ENCODE measurements around the gene ATRNL1. TPM values are rescaled to one million over a fixed set of nuclear protein-coding genes. Genes with fewer than 3 reads are reported as not detected.
A peak's percentile ranks its signal among the peaks of the same experiment; 100 is the strongest.

Gene ATRNL1
- total and polyA plus RNA-seq, 4 donors = 11.7 to 180 (median 38.5) TPM

DNA sequence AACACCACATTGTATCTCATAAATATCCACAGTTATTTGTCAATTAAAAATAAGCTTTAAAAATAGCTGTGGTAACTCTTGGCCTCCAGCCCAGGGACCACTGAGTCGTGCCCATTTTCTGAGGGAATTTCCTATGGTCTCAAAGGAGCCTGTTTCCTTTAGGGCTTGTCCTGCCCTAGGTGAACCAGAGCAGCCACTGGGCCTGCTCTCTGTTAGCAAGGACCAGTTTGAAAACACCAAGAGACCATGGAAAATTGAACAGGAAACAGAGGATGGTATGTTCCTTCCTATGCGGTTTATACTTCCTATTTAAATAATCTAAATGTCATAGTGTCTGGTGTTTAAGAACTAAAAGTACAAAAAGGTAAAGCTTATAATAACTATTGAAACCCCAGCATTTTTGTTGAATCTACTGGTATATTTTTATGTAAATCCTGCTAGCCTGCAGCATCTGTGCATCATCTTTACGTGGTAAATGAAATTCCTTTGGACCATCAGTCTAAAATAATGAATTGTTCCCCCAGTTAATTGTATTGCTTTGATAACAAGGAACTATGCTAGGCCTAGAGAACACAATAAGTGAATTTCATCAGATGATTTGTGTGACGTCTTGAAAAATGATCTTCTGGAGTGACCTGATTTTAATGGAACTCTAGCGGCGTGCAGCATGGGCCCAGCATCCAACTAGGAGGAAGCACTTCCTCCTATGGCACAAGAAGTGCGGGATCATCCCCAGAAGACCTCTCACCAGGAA lies 846.1 kb downstream of the ATRNL1 start:
- WGBS (ENCODE audit: insufficient coverage) = 88% methylated on average over 4 of the region's 7 CpGs
- Histone ChIP-seq H3K4me3 (ENCODE audit: low read depth, low read length) (no peak overlapping the region), H3K27ac (ENCODE audit: low read depth, low read length) (no peak overlapping the region), H3K9me3 (ENCODE audit: control insufficient read depth, insufficient read depth, low read length) (no peaks in the 10 kb centered on the region), H3K4me1 (ENCODE audit: control insufficient read depth, insufficient read depth, low read length) (no peaks in the 10 kb centered on the region), H3K36me3 (ENCODE audit: control insufficient read depth, insufficient read depth, low read length) (no peaks in the 10 kb centered on the region), H3K27me3 (ENCODE audit: control insufficient read depth, insufficient read depth, low read length) (no peaks in the 10 kb centered on the region)
- no peak for DNase-seq (ENCODE audit: low read depth in 4 of 6, low spot score in 6 of 6)

DNA sequence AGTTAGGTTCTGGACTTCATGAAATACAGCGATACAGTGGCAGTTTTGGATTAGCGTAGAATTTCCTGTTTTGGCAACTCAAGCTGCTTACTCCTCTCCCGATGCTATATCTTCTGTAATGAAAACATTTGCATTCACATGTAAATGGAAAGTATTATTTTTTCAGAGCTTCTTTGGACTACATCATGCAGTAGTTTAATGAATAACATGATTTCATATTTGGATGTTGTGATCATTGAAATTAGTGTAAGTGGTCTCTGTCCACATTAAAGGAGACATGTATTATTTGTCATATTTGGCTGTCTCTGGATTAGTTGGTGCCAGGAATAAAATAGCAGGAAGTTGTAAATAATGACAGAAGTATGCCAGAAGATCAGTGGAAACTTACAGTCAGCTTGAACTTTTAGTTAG lies 848.2 kb downstream of the ATRNL1 start:
- H3K36me3 ChIP-seq (ENCODE audit: control insufficient read depth, insufficient read depth, low read length) = no peaks in the 10 kb centered on the region
- H3K27me3 ChIP-seq (ENCODE audit: control insufficient read depth, insufficient read depth, low read length) = no peaks in the 10 kb centered on the region
- no peak overlapping the region for H3K4me3 ChIP-seq (ENCODE audit: low read depth, low read length)
- H3K9me3 ChIP-seq (ENCODE audit: control insufficient read depth, insufficient read depth, low read length) = no peaks in the 10 kb centered on the region
- H3K4me1 ChIP-seq (ENCODE audit: control insufficient read depth, insufficient read depth, low read length) = no peaks in the 10 kb centered on the region
- WGBS (ENCODE audit: insufficient coverage) = no CpG with 5 or more reads among the region's 3 CpGs
- DNase-seq (ENCODE audit: low read depth in 4 of 6, low spot score in 6 of 6) = no peak
- H3K27ac ChIP-seq (ENCODE audit: low read depth, low read length) = no peak overlapping the region

- WGBS (ENCODE audit: insufficient coverage) = 87% methylated on average over 4 of the region's 4 CpGs
- no peaks in the 10 kb centered on the region for H3K36me3 ChIP-seq (ENCODE audit: control insufficient read depth, insufficient read depth, low read length)
- H3K4me3 ChIP-seq (ENCODE audit: low read depth, low read length) = no peak overlapping the region
- H3K9me3 ChIP-seq (ENCODE audit: control insufficient read depth, insufficient read depth, low read length) = no peaks in the 10 kb centered on the region
- DNase-seq (ENCODE audit: low read depth in 4 of 6, low spot score in 6 of 6) = no peak
- H3K4me1 ChIP-seq (ENCODE audit: control insufficient read depth, insufficient read depth, low read length) = no peaks in the 10 kb centered on the region
- H3K27ac ChIP-seq (ENCODE audit: low read depth, low read length) = no peak overlapping the region
- H3K27me3 ChIP-seq (ENCODE audit: control insufficient read depth, insufficient read depth, low read length) = no peaks in the 10 kb centered on the region
Observed at GRCh38 chr10:115942101-115942500, 848.9 kb downstream of the ATRNL1 start.

DNA sequence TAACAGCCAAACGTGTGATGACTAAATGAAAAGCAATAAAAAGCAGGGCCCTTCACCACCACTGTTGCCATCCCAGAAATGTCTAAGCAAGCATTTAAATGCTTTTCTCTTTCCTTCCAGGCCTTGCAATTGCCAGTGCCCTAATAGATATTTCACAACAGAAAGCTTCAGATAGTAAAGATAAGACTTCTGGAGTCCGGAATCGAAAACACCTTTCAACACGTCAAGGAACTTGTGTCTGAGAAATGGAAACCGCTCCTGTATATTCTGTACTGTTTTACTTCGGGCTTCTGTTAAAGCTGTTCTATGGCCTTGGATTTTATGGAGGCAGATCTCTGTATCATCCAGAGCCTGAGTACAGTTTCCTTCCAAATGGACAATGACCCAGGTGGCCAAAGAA lies 851.4 kb downstream of the ATRNL1 start:
- Histone ChIP-seq H3K36me3 (ENCODE audit: control insufficient read depth, insufficient read depth, low read length) (peaks cover 3% of the 10 kb centered on the region), H3K27ac (ENCODE audit: low read depth, low read length) (no peak overlapping the region), H3K27me3 (ENCODE audit: control insufficient read depth, insufficient read depth, low read length) (no peaks in the 10 kb centered on the region), H3K4me3 (ENCODE audit: low read depth, low read length) (no peak overlapping the region), H3K9me3 (ENCODE audit: control insufficient read depth, insufficient read depth, low read length) (no peaks in the 10 kb centered on the region), H3K4me1 (ENCODE audit: control insufficient read depth, insufficient read depth, low read length) (no peaks in the 10 kb centered on the region)
- WGBS (ENCODE audit: insufficient coverage) = 88% methylated on average over 4 of the region's 6 CpGs
- no peak for DNase-seq (ENCODE audit: low read depth in 4 of 6, low spot score in 6 of 6)

GRCh38 chr10:115945701-115946445 lies 852.7 kb downstream of the ATRNL1 start:
- H3K36me3 ChIP-seq (ENCODE audit: control insufficient read depth, insufficient read depth, low read length) = peaks cover 3% of the 10 kb centered on the region
- no peaks in the 10 kb centered on the region for H3K4me1 ChIP-seq (ENCODE audit: control insufficient read depth, insufficient read depth, low read length)
- no peak overlapping the region for H3K27ac ChIP-seq (ENCODE audit: low read depth, low read length)
- WGBS (ENCODE audit: insufficient coverage) = no CpG with 5 or more reads among the region's 3 CpGs
- no peaks in the 10 kb centered on the region for H3K27me3 ChIP-seq (ENCODE audit: control insufficient read depth, insufficient read depth, low read length)
- no peaks in the 10 kb centered on the region for H3K9me3 ChIP-seq (ENCODE audit: control insufficient read depth, insufficient read depth, low read length)
- no peak for DNase-seq (ENCODE audit: low read depth in 4 of 6, low spot score in 6 of 6)
- no peak overlapping the region for H3K4me3 ChIP-seq (ENCODE audit: low read depth, low read length)

DNA sequence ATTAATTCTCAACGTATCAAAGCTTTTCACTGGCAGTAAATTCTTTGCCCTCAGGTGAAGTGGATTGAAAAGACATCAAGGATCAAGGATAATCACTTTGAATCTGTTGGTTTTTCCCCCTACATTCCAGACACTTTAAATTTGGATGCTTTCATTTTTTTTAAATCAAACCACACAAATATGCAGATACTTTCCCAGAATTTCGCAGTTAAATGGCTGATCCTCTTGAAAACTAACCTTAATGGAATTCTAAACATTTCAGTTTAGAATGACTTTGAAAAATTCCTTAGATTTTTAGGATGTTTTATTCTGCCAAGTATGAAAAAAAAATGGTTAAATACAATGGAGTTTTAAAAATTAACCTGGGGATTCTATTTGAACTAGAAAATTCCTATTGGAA lies 853.9 kb downstream of the ATRNL1 start:
- no peaks in the 10 kb centered on the region for H3K9me3 ChIP-seq (ENCODE audit: control insufficient read depth, insufficient read depth, low read length)
- H3K36me3 ChIP-seq (ENCODE audit: control insufficient read depth, insufficient read depth, low read length) = peaks cover 3% of the 10 kb centered on the region
- H3K4me3 ChIP-seq (ENCODE audit: low read depth, low read length) = no peak overlapping the region
- DNase-seq (ENCODE audit: low read depth in 4 of 6, low spot score in 6 of 6) = no peak
- H3K4me1 ChIP-seq (ENCODE audit: control insufficient read depth, insufficient read depth, low read length) = no peaks in the 10 kb centered on the region
- no peak overlapping the region for H3K27ac ChIP-seq (ENCODE audit: low read depth, low read length)
- 100% methylated on average over 1 of the region's 2 CpGs for whole genome bisulfite sequencing (ENCODE audit: insufficient coverage)
- no peaks in the 10 kb centered on the region for H3K27me3 ChIP-seq (ENCODE audit: control insufficient read depth, insufficient read depth, low read length)

GRCh38 chr10:115948465-115948864 lies 855.3 kb downstream of the ATRNL1 start:
- Histone ChIP-seq H3K4me1 (ENCODE audit: control insufficient read depth, insufficient read depth, low read length) (no peaks in the 10 kb centered on the region), H3K27me3 (ENCODE audit: control insufficient read depth, insufficient read depth, low read length) (no peaks in the 10 kb centered on the region), H3K9me3 (ENCODE audit: control insufficient read depth, insufficient read depth, low read length) (no peaks in the 10 kb centered on the region), H3K36me3 (ENCODE audit: control insufficient read depth, insufficient read depth, low read length) (peaks cover 3% of the 10 kb centered on the region), H3K27ac (ENCODE audit: low read depth, low read length) (no peak overlapping the region), H3K4me3 (ENCODE audit: low read depth, low read length) (no peak overlapping the region)
- no CpG with 5 or more reads among the region's 1 CpG for WGBS (ENCODE audit: insufficient coverage)
- peak in 2 of 6 donors; percentile 33 to 71 for DNase-seq (ENCODE audit: low read depth in 4 of 6, low spot score in 6 of 6)

GRCh38 chr10:115949282-115949844 lies 856.2 kb downstream of the ATRNL1 start:
- peaks cover 1% of the 10 kb centered on the region for H3K4me1 ChIP-seq (ENCODE audit: control insufficient read depth, insufficient read depth, low read length)
- 97% methylated on average over 7 of the region's 9 CpGs for WGBS (ENCODE audit: insufficient coverage)
- H3K36me3 ChIP-seq (ENCODE audit: control insufficient read depth, insufficient read depth, low read length) = peaks cover 3% of the 10 kb centered on the region
- no peaks in the 10 kb centered on the region for H3K27me3 ChIP-seq (ENCODE audit: control insufficient read depth, insufficient read depth, low read length)
- H3K9me3 ChIP-seq (ENCODE audit: control insufficient read depth, insufficient read depth, low read length) = no peaks in the 10 kb centered on the region
- no peak overlapping the region for H3K27ac ChIP-seq (ENCODE audit: low read depth, low read length)
- DNase-seq (ENCODE audit: low read depth in 4 of 6, low spot score in 6 of 6) = no peak
- H3K4me3 ChIP-seq (ENCODE audit: low read depth, low read length) = no peak overlapping the region

DNA sequence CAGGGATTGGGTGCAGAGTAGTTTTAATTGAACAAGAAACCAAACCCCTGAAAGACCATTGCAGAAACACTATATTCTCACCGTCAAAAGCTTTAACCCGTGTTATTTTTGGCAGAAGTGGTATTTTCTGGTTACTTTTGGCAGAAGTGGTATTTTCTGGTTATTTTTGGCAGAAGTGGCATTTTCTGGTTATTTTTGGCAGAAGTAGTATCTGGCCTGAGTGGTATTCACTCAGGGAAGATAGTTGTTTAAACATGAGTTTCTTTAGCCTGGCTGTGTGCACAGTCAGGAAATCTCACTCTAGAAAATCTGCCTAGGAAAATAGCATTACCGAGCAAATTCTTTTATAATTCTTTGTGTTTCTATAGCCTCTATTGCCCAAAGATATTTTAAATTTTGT lies 857.2 kb downstream of the ATRNL1 start:
- peaks cover 3% of the 10 kb centered on the region for H3K36me3 ChIP-seq (ENCODE audit: control insufficient read depth, insufficient read depth, low read length)
- H3K4me1 ChIP-seq (ENCODE audit: control insufficient read depth, insufficient read depth, low read length) = peaks cover 4% of the 10 kb centered on the region
- no peak overlapping the region for H3K4me3 ChIP-seq (ENCODE audit: low read depth, low read length)
- WGBS (ENCODE audit: insufficient coverage) = no CpG with 5 or more reads among the region's 3 CpGs
- no peak overlapping the region for H3K27ac ChIP-seq (ENCODE audit: low read depth, low read length)
- no peaks in the 10 kb centered on the region for H3K27me3 ChIP-seq (ENCODE audit: control insufficient read depth, insufficient read depth, low read length)
- no peaks in the 10 kb centered on the region for H3K9me3 ChIP-seq (ENCODE audit: control insufficient read depth, insufficient read depth, low read length)
- peak in 1 of 6 donors; percentile 36 for DNase-seq (ENCODE audit: low read depth in 4 of 6, low spot score in 6 of 6)

All from spinal cord (tissue), 10 donors.